AG10803 (cell line): ENCODE measurements around the gene APPL2.
A peak's percentile ranks its signal among the peaks of the same experiment; 100 is the strongest.

Experiments used
- DNase-seq: peaks from one replicate; pipeline ENCODE4 v3.0.0; 2010; ENCODE audit warnings: low read depth
- H3K4me3 ChIP-seq: 2 replicates; pipeline ENCODE4 v1.5.1; 2011; ENCODE audit warnings: mild to moderate bottlenecking, low read length, control low read depth
- TF ChIP-seq, protein P1 (sequence below): conservative IDR thresholded peaks from 2 replicates; pipeline ENCODE4 v1.5.1; 2011; ENCODE audit warnings: mild to moderate bottlenecking, low read length, control low read depth, inconsistent platforms

APPL2 gene

GRCh38 chr12:105205322-105206048 is 30.5 kb downstream of the APPL2 start:
- TF ChIP-seq, protein P1, sequence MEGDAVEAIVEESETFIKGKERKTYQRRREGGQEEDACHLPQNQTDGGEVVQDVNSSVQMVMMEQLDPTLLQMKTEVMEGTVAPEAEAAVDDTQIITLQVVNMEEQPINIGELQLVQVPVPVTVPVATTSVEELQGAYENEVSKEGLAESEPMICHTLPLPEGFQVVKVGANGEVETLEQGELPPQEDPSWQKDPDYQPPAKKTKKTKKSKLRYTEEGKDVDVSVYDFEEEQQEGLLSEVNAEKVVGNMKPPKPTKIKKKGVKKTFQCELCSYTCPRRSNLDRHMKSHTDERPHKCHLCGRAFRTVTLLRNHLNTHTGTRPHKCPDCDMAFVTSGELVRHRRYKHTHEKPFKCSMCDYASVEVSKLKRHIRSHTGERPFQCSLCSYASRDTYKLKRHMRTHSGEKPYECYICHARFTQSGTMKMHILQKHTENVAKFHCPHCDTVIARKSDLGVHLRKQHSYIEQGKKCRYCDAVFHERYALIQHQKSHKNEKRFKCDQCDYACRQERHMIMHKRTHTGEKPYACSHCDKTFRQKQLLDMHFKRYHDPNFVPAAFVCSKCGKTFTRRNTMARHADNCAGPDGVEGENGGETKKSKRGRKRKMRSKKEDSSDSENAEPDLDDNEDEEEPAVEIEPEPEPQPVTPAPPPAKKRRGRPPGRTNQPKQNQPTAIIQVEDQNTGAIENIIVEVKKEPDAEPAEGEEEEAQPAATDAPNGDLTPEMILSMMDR = no peak
- no peak for DNase-seq
- no peak overlapping the region for H3K4me3 ChIP-seq

DNA sequence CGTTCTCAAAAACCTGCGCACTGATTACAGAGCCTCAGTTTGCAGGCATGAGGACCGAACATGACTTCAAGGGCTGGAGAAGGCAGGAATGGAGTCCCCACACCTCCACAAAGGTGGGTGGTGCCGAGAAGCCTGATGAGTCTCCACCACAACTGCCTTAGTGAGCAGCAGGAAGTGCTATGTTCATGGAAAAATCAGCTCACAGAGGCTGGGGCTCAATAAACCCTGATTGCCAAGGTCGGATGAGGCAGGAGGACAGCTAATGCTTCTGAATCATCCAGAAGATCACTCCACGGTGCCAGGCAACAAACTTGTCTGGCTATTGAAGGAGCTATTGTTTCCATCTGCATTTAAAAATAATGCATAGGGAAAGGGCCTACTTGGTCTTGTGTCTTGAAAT is 31.1 kb downstream of the APPL2 start:
- H3K4me3 ChIP-seq = no peak overlapping the region
- TF ChIP-seq, protein P1 = no peak
- DNase-seq = peak; percentile 81

DNA sequence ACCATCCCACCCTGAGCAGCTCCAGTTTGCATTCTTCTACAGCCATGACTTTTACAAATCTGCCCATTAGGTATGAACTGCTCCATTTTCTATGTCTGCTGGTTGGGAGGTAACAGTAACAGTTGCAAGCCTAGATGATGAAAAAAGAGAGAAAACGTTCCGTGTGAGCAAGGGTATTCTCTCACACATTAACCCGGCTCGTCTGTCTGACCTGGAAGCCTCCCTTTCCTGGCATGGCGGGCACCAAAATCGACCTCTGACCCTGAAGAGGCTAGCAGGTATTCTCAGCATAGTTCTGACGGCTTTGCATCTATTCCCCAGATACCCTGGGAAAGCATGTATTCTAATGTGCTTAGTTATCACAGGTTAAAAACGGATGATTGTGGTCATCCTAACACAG is 31.8 kb downstream of the APPL2 start:
- H3K4me3 ChIP-seq = no peak overlapping the region
- no peak for DNase-seq
- TF ChIP-seq, protein P1 = no peak

- H3K4me3 ChIP-seq = no peak overlapping the region
- no peak for DNase-seq
- TF ChIP-seq, protein P1 = no peak
Observed at GRCh38 chr12:105202202-105202601, 33.8 kb downstream of the APPL2 start.

- no peak overlapping the region for H3K4me3 ChIP-seq
- no peak for DNase-seq
- TF ChIP-seq, protein P1 = no peak
Observed at GRCh38 chr12:105201299-105201698, 34.7 kb downstream of the APPL2 start.

- DNase-seq = no peak
- no peak overlapping the region for H3K4me3 ChIP-seq
- TF ChIP-seq, protein P1 = no peak
Observed at GRCh38 chr12:105200385-105200784, 35.6 kb downstream of the APPL2 start.

DNA sequence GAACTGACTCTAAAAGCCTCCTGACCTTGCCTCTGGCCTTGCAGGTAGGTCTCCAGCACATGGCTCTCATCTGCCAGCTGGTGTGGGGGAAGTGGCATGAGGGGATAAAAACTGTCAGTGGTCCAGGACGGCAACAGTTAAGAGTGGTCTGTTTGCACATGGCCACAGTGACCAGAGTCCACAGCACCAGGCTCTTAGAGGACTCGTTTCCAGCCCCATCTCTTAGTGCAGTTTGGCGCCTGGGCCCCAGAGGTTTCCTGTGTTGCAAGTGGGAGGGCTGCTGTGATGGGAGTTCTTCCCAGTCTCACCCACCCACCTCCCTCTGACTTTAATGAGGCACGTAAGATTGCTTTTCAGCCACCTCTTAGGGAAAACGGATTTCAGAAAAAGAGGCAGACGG is 37.0 kb downstream of the APPL2 start:
- no peak overlapping the region for H3K4me3 ChIP-seq
- DNase-seq = no peak
- TF ChIP-seq, protein P1 = no peak
